Caco-2 (cell line): ENCODE data around the gene COL4A2. TPM values are rescaled to one million over a fixed set of nuclear protein-coding genes. Genes with fewer than 3 reads are reported as not detected.

Experiments used
- BruUV-seq: library from RNA; stranded (reverse); fragments of 400-500 nt; replicated peaks from 2 replicates; lab custom pipeline; 2021; lab: Mats Ljungman, UMichigan
- CTCF ChIA-PET: fragments of 300-600 bp; sonication (Branson Sonifier 250); formaldehyde crosslinking; loops from one replicate; lab custom pipeline; 2022; ENCODE audit warnings: antibody characterized with exemption; lab: Charles Lee
- POLR2A ChIA-PET: fragments of 300-600 bp; sonication (Branson Sonifier 250); formaldehyde crosslinking; loops from one replicate; lab custom pipeline; 2022; ENCODE audit warnings: antibody characterized with exemption; lab: Charles Lee
- DNase-seq, 2 experiments: peaks; one replicate each; pipeline versions ENCODE4 v3.0.0 to v3.0.0-alpha.2; 2020 to 2022
- H3K27me3 ChIP-seq: replicated peaks from 2 replicates; pipeline ENCODE4 v1.6.0; 2011; ENCODE audit warnings: low read length; ENCODE audit not compliant: control insufficient read depth, insufficient read depth
- H3K36me3 ChIP-seq: 2 replicates; pipeline ENCODE4 v1.5.1; 2011; ENCODE audit warnings: low read length; ENCODE audit not compliant: control insufficient read depth, insufficient read depth
- H3K4me1 ChIP-seq: fragments of 250-450 bp; sonication (Bioruptor Pico); 2 replicates; pipeline ENCODE4 v1.5.1; 2020; ENCODE audit warnings: mild to moderate bottlenecking
- H3K4me3 ChIP-seq: 2 replicates; pipeline ENCODE4 v1.5.1; 2011; ENCODE audit warnings: low read depth, mild to moderate bottlenecking, control low read depth, low read length
- H3K9me3 ChIP-seq: fragments of 250-450 bp; sonication (Bioruptor Pico); 2 replicates; pipeline ENCODE4 v1.5.1; 2020; ENCODE audit warnings: mild to moderate bottlenecking, moderate library complexity
- H3K27ac Mint-ChIP-seq: one replicate; pipeline ENCODE4 v1.8.0; 2022; ENCODE audit warnings: mixed read lengths; ENCODE audit not compliant: unreplicated experiment
- H3K27me3 Mint-ChIP-seq: one replicate; pipeline ENCODE4 v1.8.0; 2022; ENCODE audit warnings: mixed read lengths; ENCODE audit not compliant: insufficient read depth, unreplicated experiment
- H3K36me3 Mint-ChIP-seq: one replicate; pipeline ENCODE4 v1.8.0; 2022; ENCODE audit warnings: mild to moderate bottlenecking, mixed read lengths; ENCODE audit not compliant: insufficient read depth, unreplicated experiment
- H3K4me1 Mint-ChIP-seq: one replicate; pipeline ENCODE4 v1.8.0; 2022; ENCODE audit warnings: low read depth, mixed read lengths; ENCODE audit not compliant: unreplicated experiment
- H3K4me3 Mint-ChIP-seq: one replicate; pipeline ENCODE4 v1.8.0; 2022; ENCODE audit warnings: mild to moderate bottlenecking, moderate library complexity, mixed read lengths; ENCODE audit not compliant: unreplicated experiment
- H3K9me3 Mint-ChIP-seq: one replicate; pipeline ENCODE4 v1.8.0; 2022; ENCODE audit warnings: mixed read lengths; ENCODE audit not compliant: unreplicated experiment
- intact Hi-C: fragments of 100-400 bp; cut with micrococcal nuclease; formaldehyde crosslinking; loops from one replicate; pipeline ENCODE4 v1.10.0; 2022; ENCODE audit not compliant: unreplicated experiment
- total RNA-seq: library from RNA; stranded (reverse); gene quantifications from 2 replicates; pipeline ENCODE4 v1.2.3, GENCODE V29; 2022
- TF ChIP-seq, protein P1 (sequence below), 2 experiments: fragments of 200-600 bp in 1 of 2; IDR thresholded peaks; 1 replicate in 1 of 2; 2 replicates in 1 of 2; pipeline versions ENCODE4 v1.5.1 to v1.8.0; 2011 to 2022; ENCODE audit warnings: antibody characterized with exemption in 1 of 2, control low read depth in 1 of 2, inconsistent platforms in 1 of 2, low read depth in 1 of 2, low read length in 1 of 2, mild to moderate bottlenecking in 1 of 2, moderate library complexity in 1 of 2; ENCODE audit not compliant: insufficient read depth in 1 of 2, severe bottlenecking in 1 of 2, unreplicated experiment in 1 of 2

COL4A2 gene
- total RNA-seq, 1 experiment from 2014 or later, result 19.2 TPM

- ChIA-PET POLR2A (no interaction called here), CTCF (no interaction called here)
- no peaks in the 10 kb centered on the region for H3K9me3 ChIP-seq
- intact Hi-C loops, result no loop called here
- no peak overlapping the region for H3K4me3 ChIP-seq
- no TSS peak for BruUV-seq
- H3K9me3 Mint-ChIP-seq, result no peaks in the 10 kb centered on the region
- no peak overlapping the region for H3K4me3 Mint-ChIP-seq
- H3K27me3 Mint-ChIP-seq, result no peaks in the 10 kb centered on the region
- H3K4me1 ChIP-seq, result peaks cover 5% of the 10 kb centered on the region
- H3K27me3 ChIP-seq, result no peaks in the 10 kb centered on the region
- H3K4me1 Mint-ChIP-seq, result peaks cover 18% of the 10 kb centered on the region
- TF ChIP-seq, protein P1, sequence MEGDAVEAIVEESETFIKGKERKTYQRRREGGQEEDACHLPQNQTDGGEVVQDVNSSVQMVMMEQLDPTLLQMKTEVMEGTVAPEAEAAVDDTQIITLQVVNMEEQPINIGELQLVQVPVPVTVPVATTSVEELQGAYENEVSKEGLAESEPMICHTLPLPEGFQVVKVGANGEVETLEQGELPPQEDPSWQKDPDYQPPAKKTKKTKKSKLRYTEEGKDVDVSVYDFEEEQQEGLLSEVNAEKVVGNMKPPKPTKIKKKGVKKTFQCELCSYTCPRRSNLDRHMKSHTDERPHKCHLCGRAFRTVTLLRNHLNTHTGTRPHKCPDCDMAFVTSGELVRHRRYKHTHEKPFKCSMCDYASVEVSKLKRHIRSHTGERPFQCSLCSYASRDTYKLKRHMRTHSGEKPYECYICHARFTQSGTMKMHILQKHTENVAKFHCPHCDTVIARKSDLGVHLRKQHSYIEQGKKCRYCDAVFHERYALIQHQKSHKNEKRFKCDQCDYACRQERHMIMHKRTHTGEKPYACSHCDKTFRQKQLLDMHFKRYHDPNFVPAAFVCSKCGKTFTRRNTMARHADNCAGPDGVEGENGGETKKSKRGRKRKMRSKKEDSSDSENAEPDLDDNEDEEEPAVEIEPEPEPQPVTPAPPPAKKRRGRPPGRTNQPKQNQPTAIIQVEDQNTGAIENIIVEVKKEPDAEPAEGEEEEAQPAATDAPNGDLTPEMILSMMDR (IDR thresholded peaks at IDR 0.05; ENCODE audit: insufficient read depth in 1 of 2, low read depth in 1 of 2, low read length in 1 of 2, severe bottlenecking in 1 of 2, unreplicated experiment in 1 of 2), result no peak
- no peak for DNase-seq
- no peaks in the 10 kb centered on the region for H3K36me3 Mint-ChIP-seq
- H3K27ac Mint-ChIP-seq, result no peak overlapping the region
- no peaks in the 10 kb centered on the region for H3K36me3 ChIP-seq
Measured at GRCh38 chr13:110272651-110273050, 34.4 kb upstream of the COL4A2 start.

DNA sequence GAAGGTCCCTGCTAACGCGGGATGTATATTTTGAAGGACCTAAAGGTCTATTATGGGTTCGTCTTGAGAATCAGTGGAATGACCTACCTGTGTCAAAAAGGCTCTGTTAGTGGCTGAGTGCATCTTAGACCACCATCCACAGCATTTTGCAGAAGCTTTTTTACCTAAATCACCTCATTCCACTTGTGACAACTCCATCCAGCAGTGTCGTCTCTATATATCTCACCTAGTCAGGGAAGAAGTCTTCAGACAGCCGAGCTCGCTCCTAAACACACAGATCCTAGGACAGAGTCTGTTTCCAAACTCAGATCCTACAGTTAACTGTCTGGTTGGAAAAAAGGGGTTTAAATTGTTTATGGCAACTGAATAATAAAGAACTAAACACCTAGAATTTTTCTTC lies 33.8 kb upstream of the COL4A2 start:
- Mint-ChIP-seq H3K9me3 (no peaks in the 10 kb centered on the region), H3K4me1 (peaks cover 24% of the 10 kb centered on the region), H3K36me3 (no peaks in the 10 kb centered on the region), H3K27me3 (no peaks in the 10 kb centered on the region), H3K27ac (no peak overlapping the region), H3K4me3 (no peak overlapping the region)
- no peaks in the 10 kb centered on the region for H3K36me3 ChIP-seq
- ChIA-PET POLR2A (no interaction called here), CTCF (no interaction called here)
- intact Hi-C loops, result no loop called here
- no peak for DNase-seq
- TF ChIP-seq, protein P1 (IDR thresholded peaks at IDR 0.05; ENCODE audit: insufficient read depth in 1 of 2, low read depth in 1 of 2, low read length in 1 of 2, severe bottlenecking in 1 of 2, unreplicated experiment in 1 of 2), result no peak
- peaks cover 11% of the 10 kb centered on the region for H3K4me1 ChIP-seq
- no TSS peak for BruUV-seq
- no peaks in the 10 kb centered on the region for H3K9me3 ChIP-seq
- H3K4me3 ChIP-seq, result no peak overlapping the region
- no peaks in the 10 kb centered on the region for H3K27me3 ChIP-seq

DNA sequence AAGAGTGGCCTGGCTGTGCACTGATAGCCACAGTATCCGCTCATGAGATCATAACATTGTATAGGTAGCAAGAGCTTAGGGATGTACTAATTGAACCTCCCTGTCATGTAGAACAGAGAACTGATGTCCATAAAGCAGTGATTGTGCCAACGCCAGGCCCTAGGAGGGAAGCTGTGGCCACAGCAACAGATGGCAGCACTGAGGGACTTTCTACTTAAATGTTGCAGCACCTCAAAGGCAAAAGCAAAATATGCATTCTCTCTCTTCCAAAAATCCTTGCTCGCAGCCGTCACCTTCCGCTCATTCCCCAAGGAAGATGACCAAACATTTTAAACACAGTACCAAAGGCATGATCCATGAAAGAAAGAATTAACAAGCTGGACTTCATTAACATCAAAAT lies 32.4 kb upstream of the COL4A2 start:
- TF ChIP-seq, protein P1 (IDR thresholded peaks at IDR 0.05; ENCODE audit: insufficient read depth in 1 of 2, low read depth in 1 of 2, low read length in 1 of 2, severe bottlenecking in 1 of 2, unreplicated experiment in 1 of 2), result no peak
- BruUV-seq, result no TSS peak
- DNase-seq, result no peak
- ChIA-PET POLR2A (no interaction called here), CTCF (no interaction called here)
- H3K4me3 ChIP-seq, result no peak overlapping the region
- Mint-ChIP-seq H3K27ac (no peak overlapping the region), H3K27me3 (no peaks in the 10 kb centered on the region), H3K9me3 (no peaks in the 10 kb centered on the region), H3K4me3 (no peak overlapping the region), H3K4me1 (peaks cover 33% of the 10 kb centered on the region), H3K36me3 (no peaks in the 10 kb centered on the region)
- peaks cover 17% of the 10 kb centered on the region for H3K4me1 ChIP-seq
- H3K36me3 ChIP-seq, result no peaks in the 10 kb centered on the region
- H3K27me3 ChIP-seq, result no peaks in the 10 kb centered on the region
- H3K9me3 ChIP-seq, result no peaks in the 10 kb centered on the region
- intact Hi-C loops, result no loop called here
